Esophagus muscularis mucosa (tissue), 3 donors: ENCODE results near the gene PRKCQ.

Experiments used
- EP300 ChIP-seq: sonication (generic); formaldehyde crosslinking; IDR thresholded peaks from one replicate; pipeline ENCODE4 v1.6.1; 2017; ENCODE audit warnings: antibody characterized with exemption
- TF ChIP-seq, protein P1 (sequence below), 3 experiments: fragments of 200-600 bp in 2 of 3; fragments of 450-650 bp in 1 of 3; sonication (generic) in 2 of 3; IDR thresholded peaks; one replicate each; pipeline ENCODE4 v1.5.1; 2017 to 2019; ENCODE audit warnings: antibody characterized with exemption in 3 of 3, mild to moderate bottlenecking in 2 of 3, moderate library complexity in 1 of 3

DNA sequence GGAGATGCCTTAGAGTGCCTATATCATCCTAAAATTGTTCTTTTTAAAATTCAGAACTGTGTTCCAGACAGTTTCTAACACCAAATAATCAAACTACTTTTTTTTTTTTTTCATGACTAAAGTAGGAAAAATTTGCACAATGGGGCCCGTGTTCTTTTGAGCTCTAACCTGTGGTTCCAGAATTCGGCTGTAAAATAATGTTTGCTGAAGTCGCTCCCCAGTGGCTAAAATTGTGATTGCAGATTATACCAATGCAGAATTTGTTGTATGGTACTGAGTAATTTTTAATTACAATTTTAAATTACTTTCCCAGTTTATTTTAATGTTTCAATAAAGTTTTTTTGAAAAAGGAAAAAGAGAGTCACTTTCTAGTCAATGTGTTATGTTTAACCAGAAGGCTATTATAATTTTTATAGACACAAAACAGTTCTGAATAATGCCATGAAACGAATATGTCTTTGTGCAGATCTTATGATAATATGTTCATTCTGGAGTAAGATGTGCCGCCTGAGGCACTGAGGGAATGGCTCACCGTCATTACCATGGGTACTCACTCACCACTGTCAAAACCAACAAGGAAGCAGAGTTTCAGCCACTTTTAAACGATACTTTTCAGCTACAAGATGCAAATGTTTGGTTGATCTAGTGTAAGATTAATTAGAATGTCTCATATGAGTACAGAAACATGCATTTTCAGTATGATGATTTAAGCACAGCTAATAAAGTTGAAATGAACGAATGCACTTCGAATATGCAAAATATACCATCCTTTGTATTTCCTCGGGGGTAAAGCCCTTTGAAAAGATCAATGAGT is 173.6 kb downstream of the PRKCQ start:
- TF ChIP-seq, protein P1, sequence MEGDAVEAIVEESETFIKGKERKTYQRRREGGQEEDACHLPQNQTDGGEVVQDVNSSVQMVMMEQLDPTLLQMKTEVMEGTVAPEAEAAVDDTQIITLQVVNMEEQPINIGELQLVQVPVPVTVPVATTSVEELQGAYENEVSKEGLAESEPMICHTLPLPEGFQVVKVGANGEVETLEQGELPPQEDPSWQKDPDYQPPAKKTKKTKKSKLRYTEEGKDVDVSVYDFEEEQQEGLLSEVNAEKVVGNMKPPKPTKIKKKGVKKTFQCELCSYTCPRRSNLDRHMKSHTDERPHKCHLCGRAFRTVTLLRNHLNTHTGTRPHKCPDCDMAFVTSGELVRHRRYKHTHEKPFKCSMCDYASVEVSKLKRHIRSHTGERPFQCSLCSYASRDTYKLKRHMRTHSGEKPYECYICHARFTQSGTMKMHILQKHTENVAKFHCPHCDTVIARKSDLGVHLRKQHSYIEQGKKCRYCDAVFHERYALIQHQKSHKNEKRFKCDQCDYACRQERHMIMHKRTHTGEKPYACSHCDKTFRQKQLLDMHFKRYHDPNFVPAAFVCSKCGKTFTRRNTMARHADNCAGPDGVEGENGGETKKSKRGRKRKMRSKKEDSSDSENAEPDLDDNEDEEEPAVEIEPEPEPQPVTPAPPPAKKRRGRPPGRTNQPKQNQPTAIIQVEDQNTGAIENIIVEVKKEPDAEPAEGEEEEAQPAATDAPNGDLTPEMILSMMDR (IDR thresholded peaks at IDR 0.05), result peak in 2 of 3 experiments; percentile 24 to 42
- TF ChIP-seq EP300, result no peak
